Measurements from ENCODE around the gene SS18L1.

The SS18L1 gene

GRCh38 chr20:62120365-62120762 is 23.2 kb upstream of the SS18L1 start:
- DNase-seq: no peak

DNA sequence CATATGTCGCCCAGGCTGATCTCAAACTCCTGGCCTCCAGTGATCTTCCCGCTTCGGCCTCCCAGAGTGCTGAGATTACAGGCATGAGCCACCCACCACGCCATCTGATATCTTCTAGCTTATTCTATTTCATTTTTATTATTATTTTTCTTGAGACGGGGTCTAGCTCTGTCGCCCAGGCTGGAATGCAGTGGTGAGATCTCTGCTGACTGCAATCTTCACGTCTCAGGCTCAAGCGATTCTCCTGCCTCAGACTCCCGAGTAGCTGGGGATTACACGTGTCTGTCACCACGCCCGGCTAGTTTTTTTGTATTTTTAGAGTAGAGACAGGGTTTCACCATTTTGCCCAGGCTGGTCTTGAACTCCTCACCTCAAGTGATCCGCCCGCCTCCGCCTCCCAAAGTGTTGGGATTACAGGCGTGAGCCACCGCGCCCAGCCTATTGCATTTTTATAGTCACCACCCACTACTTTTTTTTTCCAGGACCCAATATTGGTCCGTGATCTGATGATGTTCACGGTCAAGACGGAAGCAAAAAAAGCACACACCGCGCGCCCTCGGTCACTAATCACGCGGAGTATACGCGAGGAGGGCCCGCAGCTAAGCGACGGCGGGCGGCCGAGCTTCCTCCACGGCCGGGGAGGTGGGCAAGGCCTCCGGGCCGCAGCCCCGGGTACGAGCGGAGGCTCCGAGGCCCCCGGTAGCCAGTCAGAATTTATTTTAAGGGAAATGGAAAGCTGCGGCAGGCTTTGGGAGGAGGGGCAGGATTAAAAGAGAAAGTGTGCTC is 22.4 kb upstream of the SS18L1 start:
- no peak for DNase-seq

- peak; percentile 97 for DNase-seq
Measured at GRCh38 chr20:62121776-62122653, 21.6 kb upstream of the SS18L1 start, which contains the start of gene LSM14B. LSM14B (plus strand) TSS chr20:62122475; CDS start chr20:62122667, 192 bp downstream.

GRCh38 chr20:62122654-62123449 is 20.7 kb upstream of the SS18L1 start:
- DNase-seq: peak; percentile 44

DNA sequence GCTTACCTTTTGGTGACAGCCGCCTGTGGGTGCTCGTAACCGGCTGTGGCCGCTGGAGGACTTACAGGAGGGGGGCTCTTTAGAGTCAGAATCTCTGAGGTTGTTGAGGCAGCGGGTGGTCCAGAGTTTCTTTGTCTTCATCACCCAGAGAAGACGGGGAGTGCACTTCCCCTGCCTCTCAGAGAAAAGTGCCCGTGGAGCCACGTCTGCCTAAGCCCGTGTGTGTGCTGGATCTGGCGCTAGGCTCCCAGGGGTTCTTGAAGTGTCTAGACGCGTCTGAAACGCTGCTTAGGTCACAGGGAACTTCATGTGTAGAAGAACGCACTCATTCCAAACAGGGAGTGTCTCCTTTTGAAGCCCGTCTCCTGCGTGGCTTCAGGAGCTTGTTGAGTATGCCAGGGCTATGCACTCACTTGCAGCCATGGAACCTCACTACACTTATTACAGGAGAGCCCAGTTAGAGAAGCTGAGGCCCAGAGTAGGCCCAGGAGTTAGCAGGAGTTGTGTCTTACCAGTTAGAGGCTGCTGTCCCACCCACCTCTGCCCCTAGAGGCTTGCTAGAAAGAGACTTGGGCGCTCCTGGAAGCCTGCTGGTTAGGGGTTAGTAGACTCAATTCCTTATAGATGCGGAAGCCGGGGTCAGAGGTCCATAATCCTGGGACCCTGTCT is 20.0 kb upstream of the SS18L1 start:
- no peak for DNase-seq

DNA sequence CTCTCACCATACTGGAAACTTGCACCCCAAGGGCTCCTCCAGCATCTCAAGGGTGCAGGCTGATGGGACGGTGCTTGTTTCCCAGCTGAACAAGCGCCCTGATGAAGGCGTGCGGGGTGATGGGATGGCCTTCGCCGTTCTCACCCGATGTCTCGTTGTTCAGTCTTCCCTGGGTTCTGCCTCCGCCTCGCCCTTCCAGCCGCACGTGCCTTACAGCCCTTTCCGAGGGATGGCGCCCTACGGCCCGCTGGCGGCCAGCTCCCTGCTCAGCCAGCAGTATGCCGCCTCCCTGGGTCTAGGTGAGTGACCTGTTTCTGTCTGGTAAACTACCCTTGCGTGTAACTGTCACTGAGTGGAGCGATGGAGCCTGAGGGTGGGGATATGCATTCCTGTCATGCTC is 17.4 kb upstream of the SS18L1 start:
- DNase-seq: no peak

DNA sequence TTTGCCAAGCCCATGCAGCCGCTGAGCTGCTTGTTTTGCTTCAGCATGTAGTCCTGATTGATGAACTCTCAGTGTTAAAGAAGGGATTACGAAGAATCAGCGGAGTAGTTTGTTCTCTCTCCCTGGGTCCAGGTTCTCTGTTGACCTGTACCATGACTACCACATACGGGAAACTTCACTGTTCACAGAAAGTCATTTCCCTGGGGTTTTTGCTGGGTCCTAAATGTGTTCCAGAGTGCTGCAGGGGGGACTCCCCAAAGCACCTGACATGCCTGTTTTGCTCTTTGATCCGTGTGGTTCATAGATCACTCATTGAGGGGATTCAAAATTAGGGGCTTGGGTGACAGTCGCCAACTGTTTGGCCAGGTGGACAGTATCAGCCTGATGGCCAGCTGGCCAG is 15.8 kb upstream of the SS18L1 start:
- DNase-seq: no peak

DNA sequence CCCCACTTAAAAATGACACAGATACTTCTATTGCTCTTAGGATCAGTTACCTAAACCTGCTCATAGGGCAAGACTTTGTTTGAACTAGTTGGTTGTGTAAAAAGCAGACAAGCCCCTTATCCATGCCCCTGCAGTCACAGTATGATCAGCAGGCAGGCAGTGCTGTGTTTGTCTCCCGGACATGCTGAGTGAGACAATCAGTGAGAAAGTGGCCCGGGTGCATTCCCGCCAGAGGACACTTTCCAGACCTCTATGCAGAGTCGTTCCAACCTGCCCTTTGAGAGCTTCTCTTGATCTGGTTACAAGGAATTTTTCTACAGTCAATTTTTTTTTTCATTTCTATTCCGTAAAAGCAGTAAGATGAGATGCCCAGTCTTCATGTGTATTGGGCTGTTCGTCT is 15.1 kb upstream of the SS18L1 start:
- no peak for DNase-seq

- no peak for DNase-seq
Measured at GRCh38 chr20:62129731-62130531, 13.6 kb upstream of the SS18L1 start.

DNA sequence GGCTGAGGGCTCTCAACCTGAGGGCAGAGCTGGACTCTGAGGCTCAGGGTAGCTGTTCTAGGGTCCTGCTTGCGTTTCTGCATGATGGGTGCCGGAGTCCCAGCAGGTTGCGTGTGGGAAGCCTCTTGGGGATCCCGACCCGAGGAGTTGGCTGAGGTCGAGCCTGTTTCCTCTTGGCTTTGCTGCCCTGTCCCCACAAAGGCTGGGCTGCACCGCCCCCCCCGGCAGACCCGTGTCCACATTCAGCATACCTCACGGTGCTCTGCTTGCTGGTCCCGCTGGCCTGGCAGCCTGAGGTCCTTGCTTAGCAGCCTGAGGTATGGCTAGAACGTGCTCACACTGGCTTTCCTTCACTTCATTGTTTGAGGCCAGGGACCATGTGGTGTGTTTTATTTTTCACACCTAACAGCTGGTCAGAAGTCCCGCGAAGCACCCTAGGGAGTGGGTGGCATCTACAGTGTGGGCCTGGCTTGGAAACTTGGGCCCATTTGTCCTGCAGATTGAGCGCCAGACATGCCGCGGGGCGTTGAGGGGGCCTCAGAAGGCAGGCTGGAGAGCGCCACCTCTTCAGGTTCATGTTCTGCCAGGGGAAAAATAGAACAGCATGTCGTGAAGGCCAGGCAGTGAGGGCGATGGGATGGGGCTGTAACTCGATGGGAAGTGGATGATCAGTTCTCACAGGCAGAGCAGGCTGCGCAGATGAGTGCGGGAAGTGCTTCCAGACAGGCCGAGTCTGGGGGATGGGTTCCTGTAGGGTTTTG is 11.8 kb upstream of the SS18L1 start:
- DNase-seq: no peak

DNA sequence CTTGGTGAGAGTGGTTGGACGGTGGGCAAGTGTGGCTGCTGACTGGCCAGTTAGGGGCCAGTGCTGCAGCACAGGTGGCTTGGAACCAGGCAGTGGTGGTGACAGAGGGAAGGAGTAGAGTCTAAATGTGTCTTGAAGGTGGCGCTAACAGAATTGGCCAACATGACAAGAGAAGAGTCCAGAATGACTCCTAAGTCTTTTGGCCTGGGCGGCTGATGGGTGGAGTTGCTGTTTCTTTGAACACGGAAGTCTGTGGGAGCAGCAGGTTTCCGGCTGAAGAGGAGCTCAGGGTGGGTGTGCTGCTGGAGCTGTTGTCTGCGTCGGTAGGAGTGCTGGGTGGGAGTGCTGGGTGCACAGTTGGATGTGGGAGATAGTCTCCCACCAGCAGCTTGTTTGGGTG is 11.1 kb upstream of the SS18L1 start:
- DNase-seq: no peak

GRCh38 chr20:62133051-62133845 is 10.3 kb upstream of the SS18L1 start:
- no peak for DNase-seq

DNA sequence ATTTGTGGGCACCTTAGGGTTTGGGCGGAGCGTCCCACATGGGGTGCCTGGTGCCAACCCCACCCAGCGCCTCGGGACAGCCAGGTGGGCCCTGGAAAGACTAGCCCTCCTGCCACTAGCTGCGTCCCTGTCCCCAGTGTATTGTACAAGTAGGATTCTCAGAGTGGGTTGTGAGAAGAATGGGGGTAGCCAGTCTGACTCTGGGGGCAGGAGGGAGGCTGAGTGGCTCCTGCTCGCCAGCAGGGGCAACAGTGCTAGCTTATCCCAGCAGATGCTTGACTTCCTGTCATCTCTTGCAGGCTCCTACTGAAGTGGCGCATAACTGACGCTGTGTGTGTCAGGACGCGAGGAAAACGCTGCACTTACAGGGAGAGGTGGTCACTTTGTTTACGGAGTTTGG is 9.7 kb upstream of the SS18L1 start:
- no peak for DNase-seq

GRCh38 chr20:62134735-62135231 is 8.8 kb upstream of the SS18L1 start:
- DNase-seq: no peak

GRCh38 chr20:62135573-62136266 is 7.8 kb upstream of the SS18L1 start:
- no peak for DNase-seq

- DNase-seq: peak; percentile 65
Measured at GRCh38 chr20:62136283-62137091, 7.1 kb upstream of the SS18L1 start.

DNA sequence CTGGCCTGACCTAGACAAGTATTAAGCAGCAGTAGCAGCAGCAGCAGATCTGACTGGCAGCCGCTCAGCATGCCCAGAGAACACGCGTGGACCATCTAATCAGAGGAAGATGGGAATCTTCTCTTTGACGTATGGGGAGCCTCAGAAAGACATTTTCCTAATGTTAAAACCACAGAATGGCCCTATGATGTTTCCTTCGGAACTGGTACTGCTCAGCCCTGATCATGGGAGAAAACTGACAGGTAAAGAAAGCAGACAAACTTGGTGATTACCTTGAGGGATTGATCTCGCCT is 6.5 kb upstream of the SS18L1 start:
- DNase-seq: no peak

DNA sequence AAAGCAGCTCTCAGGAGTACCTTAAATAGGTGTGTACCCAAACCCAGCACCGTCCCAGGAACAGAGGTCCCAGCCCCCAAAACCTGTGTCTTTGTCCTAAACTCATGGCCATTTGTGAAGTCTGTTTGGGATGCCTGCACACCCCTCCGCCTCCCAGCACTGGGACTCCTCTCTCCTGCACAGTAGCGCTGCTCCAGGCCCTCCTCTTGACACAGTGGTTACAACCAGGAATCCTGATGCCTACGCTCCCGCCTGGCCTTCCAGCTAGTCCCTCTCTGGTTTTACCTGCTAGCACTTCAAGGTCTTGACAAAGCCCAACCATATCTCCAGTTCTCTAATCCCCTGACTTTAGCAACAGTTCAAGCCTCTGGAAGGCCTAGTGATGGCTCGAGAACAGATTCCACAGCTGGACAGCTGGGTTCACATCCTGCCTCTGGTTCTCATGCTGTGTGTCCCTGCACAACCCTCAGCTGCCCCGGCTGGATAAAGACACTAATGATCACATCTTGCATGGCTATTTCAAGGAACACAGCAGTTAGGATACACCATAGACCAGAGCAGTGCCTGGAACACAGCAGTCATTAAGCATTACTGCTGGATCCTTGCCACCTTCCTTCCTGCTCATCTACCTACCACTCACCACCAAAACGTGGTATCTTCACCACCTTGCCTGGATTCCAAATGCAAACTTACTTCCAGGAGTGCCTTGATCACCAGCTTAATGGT is 5.9 kb upstream of the SS18L1 start:
- no peak for DNase-seq

All from SHP77 treated with DMSO at 0.1 percent for 48 hours (cell line).